ENCODE results near the gene AGMAT. TPM values are rescaled to one million over a fixed set of nuclear protein-coding genes. Genes with fewer than 3 reads are reported as not detected.

Gene AGMAT
- total and polyA plus RNA-seq, 9 of the 15 experiments (the other 6 are each of a cell fraction or from before 2014, with no cell fraction given), result not detected

DNA sequence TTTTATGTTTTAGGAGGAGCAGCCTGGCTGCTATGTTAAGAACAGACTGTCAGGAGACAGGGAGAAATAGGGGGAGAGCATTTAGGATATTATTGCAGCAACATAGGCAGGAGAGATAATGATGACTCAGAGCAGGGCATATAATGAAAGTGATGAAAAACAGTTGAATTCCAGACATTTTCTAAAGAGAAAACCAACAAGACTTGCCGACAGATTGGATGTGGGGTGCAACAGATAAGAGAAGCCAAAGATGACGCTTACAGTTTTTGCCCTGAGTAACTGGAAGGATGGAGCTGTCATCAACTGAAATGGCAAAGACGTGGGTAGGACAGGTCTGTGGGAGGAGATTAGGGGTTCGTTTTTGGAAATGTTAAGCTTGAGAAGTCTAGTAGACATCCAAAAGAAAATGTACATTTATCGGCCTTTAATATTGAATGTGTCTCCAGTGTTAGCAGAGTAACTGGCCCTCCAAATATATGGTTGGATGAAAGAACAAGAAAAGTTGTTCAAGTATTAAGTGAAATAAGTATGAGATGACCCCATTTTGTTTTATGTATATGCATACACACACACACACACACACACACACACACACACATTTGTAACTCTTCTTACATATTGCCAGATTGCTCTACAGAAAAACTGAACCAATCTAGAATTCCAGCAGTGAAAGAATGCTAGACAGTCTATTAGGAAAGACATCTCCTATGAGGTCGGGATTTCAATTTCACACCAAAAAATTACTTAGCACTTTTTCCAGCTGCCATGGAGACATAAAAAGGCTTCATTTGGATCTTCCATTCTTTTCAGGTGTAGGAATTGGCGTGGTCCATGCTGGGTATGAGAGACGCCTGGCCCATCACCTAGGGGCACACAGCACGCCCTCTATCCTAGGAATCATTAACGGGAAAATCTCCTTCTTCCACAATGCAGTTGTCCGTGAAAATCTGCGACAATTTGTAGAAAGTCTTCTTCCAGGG lies 41.0 kb downstream of the AGMAT start (continued):
- TF ChIP-seq TEAD1 (CRISPR knock-in tag; IDR thresholded peaks at IDR 0.05), result peak; percentile 95 to 99
- TF ChIP-seq ZNF274 (IDR thresholded peaks at IDR 0.05; ENCODE audit: borderline replicate concordance, low read depth, low read length), result peak; percentile 39; the same call in 1 of the 2 replicates
- TF ChIP-seq POU5F1 (IDR thresholded peaks at IDR 0.05; ENCODE audit: borderline replicate concordance, low read depth, low read length, partially characterized antibody), result no peak
- peak; percentile 67; the same call in 1 of the 2 replicates for TF ChIP-seq CREB3L1 (IDR thresholded peaks at IDR 0.05; ENCODE audit: borderline replicate concordance, low read depth)
- TF ChIP-seq NCOR1 (IDR thresholded peaks at IDR 0.05), result peak; percentile 99
- peak; percentile 100 for TF ChIP-seq SMARCE1 (IDR thresholded peaks at IDR 0.05)
- TF ChIP-seq L3MBTL2 (IDR thresholded peaks at IDR 0.05), result no peak
- TF ChIP-seq MYNN (IDR thresholded peaks at IDR 0.05), result peak; percentile 89; the same call in 1 of the 2 replicates
- TF ChIP-seq MYNN (CRISPR knock-in tag; IDR thresholded peaks at IDR 0.05), result no peak
- no peak for TF ChIP-seq ID3 (CRISPR knock-in tag; IDR thresholded peaks at IDR 0.05)
- peak; percentile 84 for TF ChIP-seq ID3 (tag; IDR thresholded peaks at IDR 0.05)
- 0 out of 2 replicates have a peak, but pooled peaks have one; percentile 13 for TF ChIP-seq TFAP4 (CRISPR knock-in tag; IDR thresholded peaks at IDR 0.05; ENCODE audit: borderline replicate concordance)
- TF ChIP-seq SMARCC2 (IDR thresholded peaks at IDR 0.05; ENCODE audit: low read depth), result peak; percentile 100
- no peak for TF ChIP-seq CBX2 (IDR thresholded peaks at IDR 0.05; ENCODE audit: insufficient read depth, low read length, poor library complexity, severe bottlenecking)
- no peak for TF ChIP-seq USF2 (CRISPR knock-in tag; IDR thresholded peaks at IDR 0.05)
- no peak for TF ChIP-seq CHD1 (IDR thresholded peaks at IDR 0.05; ENCODE audit: low read length)
- no peak for TF ChIP-seq ZBTB8A (IDR thresholded peaks at IDR 0.05; ENCODE audit: partially characterized antibody)
- peak; percentile 74 for TF ChIP-seq BRD9 (IDR thresholded peaks at IDR 0.05; ENCODE audit: low read depth, partially characterized antibody)
- TF ChIP-seq MAFF (IDR thresholded peaks at IDR 0.05; ENCODE audit: low read length), result peak; percentile 84
- peak; percentile 98 to 99 for TF ChIP-seq KDM1A (IDR thresholded peaks at IDR 0.05)
- no peak for TF ChIP-seq TFAM (CRISPR knock-in tag; conservative IDR thresholded peaks at IDR 0.05)
- TF ChIP-seq ZNF699 (CRISPR knock-in tag; IDR thresholded peaks at IDR 0.05; ENCODE audit: insufficient replicate concordance), result no peak
- TF ChIP-seq CHD2 (IDR thresholded peaks at IDR 0.05; ENCODE audit: low read depth, low read length), result no peak
- TF ChIP-seq RBM22 (IDR thresholded peaks at IDR 0.05; ENCODE audit: low read depth, low read length, poor library complexity, severe bottlenecking), result no peak
- TF ChIP-seq SRF (CRISPR knock-in tag; IDR thresholded peaks at IDR 0.05), result peak in 1 of 2 experiments; percentile 32; a peak in 1 of 4 replicates

Measured in K562 (cell line).